Measurements from ENCODE around the gene SI.

- TF ChIP-seq CTCF (conservative IDR thresholded peaks at IDR 0.05 in 1 of 2, IDR thresholded peaks at IDR 0.05 in 1 of 2; ENCODE audit: extremely low read depth in 1 of 2, insufficient read depth in 1 of 2, low read depth in 1 of 2, low read length in 2 of 2): no peak
- TF ChIP-seq EZH2 (IDR thresholded peaks at IDR 0.05; ENCODE audit: borderline replicate concordance, low read length): no peak
Observed at GRCh38 chr3:165103616-165104015, 25.3 kb upstream of the SI start.

Data from mammary epithelial cell (primary cell).